GM21526 (cell line): Measurements from ENCODE around the gene SVOPL.
"Not testable (repeated sequence)": the region's sequence is repeated elsewhere in the genome, so short reads cannot be mapped to it uniquely, and the experiment has no call there.

Experiments
- ATAC-seq: cut with Tn5 transposase; IDR thresholded peaks from one replicate; pipeline ENCODE4 v1.9.1; 2021; ENCODE audit warnings: moderate library complexity; ENCODE audit not compliant: unreplicated experiment, low FRiP score

Gene SVOPL

GRCh38 chr7:138705167-138705566, 4.0 kb upstream of the SVOPL start:
- no peak for ATAC-seq

DNA sequence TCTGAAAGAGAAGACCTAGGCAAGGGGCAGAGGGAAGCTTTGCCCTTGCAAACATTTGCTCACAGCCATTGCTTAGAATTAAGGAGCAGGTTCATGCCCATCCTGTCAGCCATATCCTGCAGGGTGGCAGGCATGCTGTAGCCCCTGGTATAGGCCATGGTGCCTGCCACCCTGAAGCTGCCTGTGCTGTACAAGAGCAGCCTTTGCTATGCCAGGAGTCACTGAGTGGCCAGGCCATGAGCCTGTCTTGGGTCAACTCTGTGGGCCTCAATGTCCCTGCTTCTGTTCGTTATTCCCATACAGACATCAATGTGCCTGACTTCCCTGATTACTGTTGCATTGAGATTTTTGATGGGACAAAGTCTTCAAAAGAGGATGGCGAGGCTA, 368 bp upstream of the SVOPL start:
- no peak for ATAC-seq

- no peak for ATAC-seq
These were observed 1.5 kb downstream of the SVOPL start for GRCh38 chr7:138699661-138700060.

GRCh38 chr7:138698281-138698680, 2.9 kb downstream of the SVOPL start:
- no peak for ATAC-seq

DNA sequence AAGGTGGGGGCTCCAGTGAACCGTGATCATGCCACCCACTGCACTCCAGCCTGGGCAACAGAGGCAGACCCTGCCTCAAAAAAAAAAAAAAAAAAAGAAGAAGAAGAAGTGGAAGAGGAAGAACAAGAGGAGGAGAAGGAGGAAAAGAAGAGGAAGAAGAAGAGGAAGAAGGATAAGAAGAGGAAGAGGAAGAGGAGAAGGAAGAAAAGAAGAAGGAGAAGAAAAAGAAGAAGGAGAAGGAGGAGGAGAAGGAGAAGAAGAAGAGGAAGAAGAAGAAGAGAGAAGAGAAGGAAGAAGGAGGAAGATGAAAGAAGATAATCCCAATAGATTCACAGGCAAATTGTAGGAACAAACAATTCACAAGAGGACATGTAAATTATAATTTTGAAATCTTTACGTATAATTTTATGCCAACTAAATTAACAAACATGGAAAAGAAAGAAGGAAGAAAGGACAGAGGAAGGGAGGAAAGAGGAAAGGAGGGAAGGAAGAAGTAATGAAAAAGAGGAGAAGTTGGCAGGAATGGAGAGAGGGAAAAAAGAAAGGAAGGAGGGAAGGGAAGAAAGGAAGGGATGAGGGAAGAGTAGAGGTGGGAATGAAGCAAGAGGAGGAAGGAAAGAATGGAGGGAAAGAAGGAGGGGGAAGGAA, 3.5 kb downstream of the SVOPL start:
- ATAC-seq, result no peak

DNA sequence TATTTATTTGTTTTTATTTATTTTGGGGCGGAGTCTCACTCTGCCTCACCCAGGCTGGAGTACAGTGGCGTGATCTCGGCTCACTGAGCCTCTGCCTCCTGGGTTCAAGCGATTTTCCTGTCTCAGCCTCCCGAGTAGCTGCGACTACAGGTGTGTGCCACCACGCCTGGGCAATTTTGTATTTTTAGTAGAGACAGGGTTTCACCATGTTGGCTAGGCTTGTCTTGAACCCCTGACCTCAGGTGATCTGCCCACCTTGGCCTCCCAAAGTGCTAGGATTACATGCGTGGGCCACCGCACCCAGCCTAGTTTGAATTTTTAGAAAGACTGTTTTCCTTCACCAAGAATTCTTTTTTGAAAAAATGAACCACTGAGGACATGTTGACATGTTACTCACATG, 5.4 kb downstream of the SVOPL start:
- ATAC-seq, result not testable (repeated sequence)

DNA sequence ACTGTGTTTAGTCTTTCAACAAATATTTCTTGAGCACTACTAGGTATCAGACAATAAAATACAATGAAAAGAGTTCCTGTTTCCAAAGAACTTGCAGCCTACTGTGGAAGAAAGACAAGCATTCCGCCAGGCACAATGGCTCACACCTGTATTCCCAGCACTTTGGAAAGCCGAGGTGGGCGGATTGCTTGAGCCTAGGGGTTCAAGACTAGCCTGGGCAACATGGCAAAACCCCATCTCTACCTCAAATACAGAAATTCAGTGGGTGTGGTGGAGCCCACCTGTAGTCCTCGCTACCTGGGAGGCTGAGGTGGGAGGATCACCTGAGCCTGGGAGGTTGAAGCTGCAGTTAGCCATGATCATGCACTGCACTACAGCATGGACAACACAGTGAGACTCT, 6.1 kb downstream of the SVOPL start:
- ATAC-seq, result no peak

GRCh38 chr7:138691178-138691577, 10.0 kb downstream of the SVOPL start:
- ATAC-seq, result no peak

DNA sequence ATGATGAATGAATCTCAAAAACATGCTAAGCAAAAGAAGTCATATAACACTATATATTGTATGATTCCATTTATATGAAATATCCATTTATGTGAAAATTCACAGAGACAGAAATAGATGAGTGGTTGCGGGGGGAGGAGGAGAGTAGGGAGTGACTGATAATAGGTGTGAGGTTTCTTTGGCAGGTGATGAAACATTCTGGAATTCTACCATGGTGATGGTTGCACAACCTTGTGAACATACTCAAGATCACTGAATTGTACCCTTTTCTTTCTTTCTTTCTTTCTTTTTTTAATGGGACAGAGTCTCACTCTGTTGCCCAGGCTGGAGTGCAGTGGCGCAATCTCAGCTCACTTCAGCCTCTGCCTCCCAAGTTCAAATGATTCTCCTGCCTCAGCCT, 10.7 kb downstream of the SVOPL start:
- no peak for ATAC-seq

DNA sequence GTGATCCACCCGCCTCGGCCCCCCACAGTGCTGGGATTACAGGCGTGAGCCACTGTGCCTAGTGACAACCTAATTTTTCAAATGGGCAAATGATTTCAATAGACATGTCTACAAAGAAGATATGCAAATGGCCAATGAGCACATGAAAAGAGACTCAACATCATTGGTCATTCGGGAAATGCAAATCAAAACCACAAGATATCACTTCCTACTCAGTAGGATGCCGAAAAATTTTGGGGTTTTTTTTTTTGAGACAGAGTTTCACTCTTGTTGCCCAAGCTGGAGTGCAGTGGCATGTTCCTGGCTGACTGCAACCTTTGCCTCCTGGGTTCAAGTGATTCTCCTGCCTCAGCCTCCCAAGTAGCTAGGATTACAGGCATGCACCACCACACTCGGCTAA, 13.1 kb downstream of the SVOPL start:
- not testable (repeated sequence) for ATAC-seq

DNA sequence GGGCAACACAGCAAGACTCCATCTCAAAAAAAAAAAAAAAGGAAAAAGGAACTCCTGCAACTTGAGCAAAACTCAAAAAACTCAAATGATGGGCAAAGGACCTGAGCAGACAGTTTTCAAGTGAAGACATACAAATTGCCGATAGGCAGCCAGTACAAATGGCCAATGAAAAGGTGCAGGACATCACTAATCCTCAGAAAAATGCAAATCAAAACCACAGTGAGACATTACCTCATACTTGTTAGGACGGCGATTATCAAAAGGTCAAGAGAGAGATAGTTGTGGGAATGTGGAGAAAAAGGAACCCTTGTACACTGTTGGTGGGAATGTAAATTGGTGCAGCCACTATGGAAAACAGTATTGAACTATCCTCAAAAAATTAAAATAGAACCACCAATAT, 16.8 kb downstream of the SVOPL start:
- ATAC-seq, result no peak

GRCh38 chr7:138679793-138680192, 21.4 kb downstream of the SVOPL start:
- no peak for ATAC-seq

- ATAC-seq, result no peak
These were observed 30.6 kb downstream of the SVOPL start for GRCh38 chr7:138670594-138670993.

GRCh38 chr7:138669364-138669763, 31.8 kb downstream of the SVOPL start:
- ATAC-seq, result no peak

DNA sequence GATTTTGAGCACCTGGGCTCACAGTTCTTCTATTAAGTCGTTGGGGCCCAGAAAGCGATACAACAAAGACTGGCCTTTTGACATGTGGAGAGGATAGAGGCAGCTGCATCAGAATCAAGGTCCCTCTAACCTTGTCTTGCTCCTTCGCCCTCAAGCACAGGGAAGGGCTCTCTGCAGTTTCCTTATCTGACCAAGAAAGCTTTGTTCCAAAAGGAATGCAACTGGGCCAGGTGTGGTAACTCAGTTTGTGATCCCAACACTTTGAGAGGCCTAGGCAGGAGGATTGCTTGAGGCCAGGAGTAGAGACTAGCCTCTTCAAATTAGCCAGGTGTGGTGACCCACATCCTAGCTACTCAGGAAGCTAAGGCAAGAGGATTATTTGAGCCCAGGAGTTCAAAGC, 32.2 kb downstream of the SVOPL start:
- no peak for ATAC-seq

DNA sequence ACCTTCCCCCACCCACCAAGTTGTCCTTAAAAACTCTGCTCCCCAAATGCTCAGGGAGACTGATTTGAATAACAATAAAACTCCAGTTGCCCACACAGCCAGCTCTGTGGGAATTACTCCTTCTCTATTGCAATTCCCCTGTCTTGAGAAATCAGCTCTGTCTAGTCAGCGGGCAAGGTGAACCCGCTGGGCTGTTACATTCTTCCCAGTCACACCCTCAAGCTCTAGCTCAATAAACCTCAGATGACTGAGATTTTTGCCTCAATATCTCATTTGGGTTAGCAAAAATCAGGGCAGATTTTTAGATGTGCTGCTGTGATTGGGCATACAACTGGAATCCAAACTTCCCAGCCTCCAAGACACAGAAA, 32.9 kb downstream of the SVOPL start:
- ATAC-seq, result no peak

GRCh38 chr7:138667535-138668228, 33.5 kb downstream of the SVOPL start:
- no peak for ATAC-seq

DNA sequence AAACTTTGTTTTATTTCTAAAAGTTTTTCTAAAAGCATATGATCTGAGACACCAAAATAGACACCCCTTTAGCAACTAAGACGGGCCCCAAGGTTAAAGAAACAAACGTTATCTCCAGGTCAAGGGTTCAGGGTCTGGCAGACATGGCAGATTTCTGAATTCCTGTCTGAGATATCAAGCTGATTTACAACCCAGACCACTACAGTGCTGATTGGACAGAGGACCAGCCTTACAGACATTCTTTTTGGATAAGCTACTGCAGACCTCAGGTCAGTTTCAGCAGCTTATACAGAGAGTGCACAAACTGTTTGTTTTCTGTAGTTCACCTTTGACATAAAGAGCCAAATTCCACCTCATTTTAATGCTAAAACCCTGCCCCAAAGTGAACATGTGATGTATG, 34.8 kb downstream of the SVOPL start:
- ATAC-seq, result no peak

DNA sequence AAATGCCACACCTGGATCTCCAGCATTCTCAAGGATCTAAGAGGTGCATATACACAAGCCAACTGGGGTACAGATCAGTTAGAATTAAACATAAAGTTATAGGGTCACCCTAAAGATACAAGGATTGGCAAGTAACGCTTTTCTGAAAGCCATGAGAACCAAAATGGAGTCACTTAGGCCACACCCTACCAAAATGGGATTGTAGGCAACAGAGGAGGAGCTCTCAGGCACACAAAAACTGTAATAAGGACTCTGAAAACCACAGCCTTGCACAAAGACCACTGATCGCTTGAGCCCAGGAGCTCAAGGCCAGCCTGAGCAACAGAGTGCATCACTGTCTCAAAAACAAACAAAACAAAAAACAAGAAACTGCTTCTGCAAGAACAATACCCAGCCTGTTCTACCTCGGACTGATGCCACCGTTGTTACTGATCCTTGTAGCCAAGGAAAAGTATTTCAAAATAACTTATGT, 35.5 kb downstream of the SVOPL start:
- ATAC-seq, result no peak

DNA sequence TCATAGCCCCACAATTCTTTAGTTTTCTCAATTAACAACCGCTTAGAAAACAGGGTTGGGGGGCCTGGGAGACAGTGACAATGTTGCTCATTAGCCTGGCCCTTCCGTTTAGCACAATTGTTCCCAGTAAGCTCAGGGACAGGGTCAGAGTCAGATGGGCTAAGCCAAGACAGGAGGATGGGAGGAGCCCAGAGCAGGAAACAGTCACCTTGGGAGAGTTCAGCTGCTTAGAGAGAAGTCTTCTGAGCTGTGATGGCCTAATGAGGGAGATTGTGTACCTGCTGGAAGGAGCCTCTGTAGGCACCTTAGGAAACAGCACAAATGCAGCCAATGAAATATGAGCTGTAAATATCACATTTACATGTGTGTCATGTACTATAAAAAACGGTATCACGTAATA, 35.9 kb downstream of the SVOPL start:
- ATAC-seq, result no peak

GRCh38 chr7:138663725-138664710, 37.1 kb downstream of the SVOPL start:
- ATAC-seq, result no peak
